GM12874 (cell line): ENCODE data around the gene HSPBAP1.

Experiments
- CTCF ChIP-seq: IDR thresholded peaks from 2 replicates; pipeline ENCODE4 v1.5.1; 2011; ENCODE audit warnings: low read depth, mild to moderate bottlenecking, control low read depth, low read length, moderate library complexity; ENCODE audit not compliant: insufficient read depth

HSPBAP1 gene

GRCh38 chr3:122728756-122729514, 64.7 kb downstream of the HSPBAP1 start:
- TF ChIP-seq CTCF = no peak

GRCh38 chr3:122728186-122728585, 65.4 kb downstream of the HSPBAP1 start:
- no peak for TF ChIP-seq CTCF

GRCh38 chr3:122727766-122728165, 65.9 kb downstream of the HSPBAP1 start:
- TF ChIP-seq CTCF = no peak

- TF ChIP-seq CTCF = no peak
Observed at GRCh38 chr3:122727294-122727693, 66.3 kb downstream of the HSPBAP1 start.

GRCh38 chr3:122725106-122725505, 68.5 kb downstream of the HSPBAP1 start:
- TF ChIP-seq CTCF = no peak

GRCh38 chr3:122719273-122719921, 74.2 kb downstream of the HSPBAP1 start:
- TF ChIP-seq CTCF = no peak

- no peak for TF ChIP-seq CTCF
Observed at GRCh38 chr3:122716667-122717066, 77.0 kb downstream of the HSPBAP1 start.
